H9 (cell line): Measurements from ENCODE around the gene BFSP2. TPM values are rescaled to one million over a fixed set of nuclear protein-coding genes. Genes with fewer than 3 reads are reported as not detected.

Experiments used
- DNase-seq: peaks from one replicate; pipeline ENCODE4 v3.0.0-alpha.2; 2017
- H2AFZ ChIP-seq: one replicate; pipeline ENCODE4 v1.6.1; 2013; ENCODE audit warnings: mild to moderate bottlenecking, low read length, control low read depth, moderate library complexity
- H2AK5ac ChIP-seq: 2 replicates; pipeline ENCODE4 v1.6.1; 2013; ENCODE audit warnings: low read length, control low read depth, mixed read lengths; ENCODE audit not compliant: insufficient read length
- H2BK120ac ChIP-seq: one replicate; pipeline ENCODE4 v1.6.1; 2013; ENCODE audit warnings: low read depth, mild to moderate bottlenecking, low read length, control low read depth, inconsistent platforms; ENCODE audit not compliant: poor library complexity, severe bottlenecking
- H2BK12ac ChIP-seq: 2 replicates; pipeline ENCODE4 v1.6.1; 2013; ENCODE audit warnings: low read length, control low read depth, mixed read lengths, low read depth; ENCODE audit not compliant: insufficient read length
- H2BK15ac ChIP-seq: 2 replicates; pipeline ENCODE4 v1.6.1; 2013; ENCODE audit warnings: low read depth, low read length, control low read depth
- H2BK20ac ChIP-seq: one replicate; pipeline ENCODE4 v1.6.1; 2013; ENCODE audit warnings: low read depth, mild to moderate bottlenecking, low read length, control low read depth, inconsistent platforms; ENCODE audit not compliant: poor library complexity, severe bottlenecking
- H2BK5ac ChIP-seq: 2 replicates; pipeline ENCODE4 v1.6.1; 2013; ENCODE audit warnings: low read length, control low read depth, mixed read lengths; ENCODE audit not compliant: insufficient read length
- H3K14ac ChIP-seq: 2 replicates; pipeline ENCODE4 v1.6.1; 2013; ENCODE audit warnings: low read length, control low read depth; ENCODE audit not compliant: insufficient read depth
- H3K18ac ChIP-seq: 2 replicates; pipeline ENCODE4 v1.6.1; 2013; ENCODE audit warnings: low read depth, mild to moderate bottlenecking, mixed read lengths, low read length, control low read depth; ENCODE audit not compliant: insufficient read length
- H3K23ac ChIP-seq: 2 replicates; pipeline ENCODE4 v1.6.1; 2013; ENCODE audit warnings: low read length, control low read depth, mixed read lengths, low read depth; ENCODE audit not compliant: insufficient read length
- H3K23me2 ChIP-seq: 2 replicates; pipeline ENCODE4 v1.6.1; 2013; ENCODE audit warnings: low read depth, mild to moderate bottlenecking, mixed read lengths, low read length, control low read depth; ENCODE audit not compliant: insufficient read length, poor library complexity, severe bottlenecking
- H3K27ac ChIP-seq: 2 replicates; pipeline ENCODE4 v1.5.1; 2013; ENCODE audit warnings: low read length, control low read depth, mixed read lengths, low read depth; ENCODE audit not compliant: insufficient read length
- H3K27me3 ChIP-seq: 2 replicates; pipeline ENCODE4 v1.6.1; 2013; ENCODE audit warnings: low read length, control low read depth, inconsistent platforms; ENCODE audit not compliant: insufficient read depth
- H3K4ac ChIP-seq: 2 replicates; pipeline ENCODE4 v1.6.1; 2013; ENCODE audit warnings: low read depth, mild to moderate bottlenecking, control low read depth, inconsistent platforms, low read length, moderate library complexity
- H3K4me1 ChIP-seq: 2 replicates; pipeline ENCODE4 v1.6.1; 2013; ENCODE audit warnings: low read length, control low read depth, inconsistent platforms; ENCODE audit not compliant: insufficient read depth
- H3K4me2 ChIP-seq: 2 replicates; pipeline ENCODE4 v1.6.1; 2013; ENCODE audit warnings: low read length, control low read depth, mixed read lengths; ENCODE audit not compliant: insufficient read length, insufficient read depth
- H3K56ac ChIP-seq: 2 replicates; pipeline ENCODE4 v1.6.1; 2013; ENCODE audit warnings: low read depth, mild to moderate bottlenecking, mixed read lengths, low read length, control low read depth; ENCODE audit not compliant: insufficient read length
- H3K79me1 ChIP-seq: 2 replicates; pipeline ENCODE4 v1.6.1; 2013; ENCODE audit warnings: low read depth, mild to moderate bottlenecking, moderate library complexity, low read length, control low read depth, inconsistent platforms; ENCODE audit not compliant: insufficient read depth, poor library complexity, severe bottlenecking
- H3K79me2 ChIP-seq: 2 replicates; pipeline ENCODE4 v1.6.1; 2013; ENCODE audit warnings: low read length, control low read depth, inconsistent platforms; ENCODE audit not compliant: insufficient read depth
- H3K9ac ChIP-seq: 2 replicates; pipeline ENCODE4 v1.6.1; 2013; ENCODE audit warnings: low read length, control low read depth, mixed read lengths; ENCODE audit not compliant: insufficient read length; ENCODE audit errors: extremely low read depth
- H3K9me3 ChIP-seq: one replicate; pipeline ENCODE4 v1.6.1; 2013; ENCODE audit warnings: low read depth, low read length, inconsistent platforms; ENCODE audit not compliant: control insufficient read depth
- H3T11ph ChIP-seq: one replicate; pipeline ENCODE4 v1.6.1; 2013; ENCODE audit warnings: mild to moderate bottlenecking, low read length, control low read depth, inconsistent platforms
- H4K20me1 ChIP-seq: one replicate; pipeline ENCODE4 v1.6.1; 2013; ENCODE audit not compliant: control insufficient read depth, insufficient read length, insufficient read depth
- H4K5ac ChIP-seq: 2 replicates; pipeline ENCODE4 v1.6.1; 2013; ENCODE audit warnings: low read depth, mild to moderate bottlenecking, mixed read lengths, low read length, control low read depth; ENCODE audit not compliant: insufficient read length
- H4K8ac ChIP-seq: replicated peaks from 2 replicates; pipeline ENCODE4 v1.6.1; 2013; ENCODE audit warnings: low read length, control low read depth, mixed read lengths, low read depth; ENCODE audit not compliant: insufficient read length
- H4K91ac ChIP-seq: 2 replicates; pipeline ENCODE4 v1.6.1; 2013; ENCODE audit warnings: low read depth, mild to moderate bottlenecking, moderate library complexity, mixed read lengths, low read length, control low read depth; ENCODE audit not compliant: insufficient read length
- H3K27ac Mint-ChIP-seq, 3 experiments: 2 replicates in 2 of 3; 3 replicates in 1 of 3; pipeline ENCODE4 v1.8.0; 2020 to 2021; ENCODE audit warnings: mixed read lengths in 3 of 3, mild to moderate bottlenecking in 1 of 3, moderate library complexity in 1 of 3
- H3K27me3 Mint-ChIP-seq: 2 replicates; pipeline ENCODE4 v1.8.0; 2021; ENCODE audit warnings: low read depth, mild to moderate bottlenecking, moderate library complexity, mixed read lengths
- H3K36me3 Mint-ChIP-seq, 3 experiments: 2 replicates in 2 of 3; 3 replicates in 1 of 3; pipeline ENCODE4 v1.8.0; 2020 to 2021; ENCODE audit warnings: low read depth in 3 of 3, mixed read lengths in 3 of 3; ENCODE audit not compliant: insufficient read depth in 1 of 3
- H3K4me1 Mint-ChIP-seq, 2 experiments: 2 replicates each; pipeline ENCODE4 v1.8.0; 2020; ENCODE audit warnings: mixed read lengths in 2 of 2
- H3K4me3 Mint-ChIP-seq, 2 experiments: 2 replicates in 1 of 2; 3 replicates in 1 of 2; pipeline ENCODE4 v1.8.0; 2020 to 2021; ENCODE audit warnings: mild to moderate bottlenecking in 2 of 2, mixed read lengths in 2 of 2, moderate library complexity in 1 of 2
- H3K9me3 Mint-ChIP-seq, 2 experiments: 2 replicates in 1 of 2; 3 replicates in 1 of 2; pipeline ENCODE4 v1.8.0; 2020; ENCODE audit warnings: mild to moderate bottlenecking in 2 of 2, mixed read lengths in 2 of 2, moderate library complexity in 1 of 2
- WGBS: extraction: QIAGEN DNeasy Blood & Tissue Kit; methylation state at CpG from one replicate; pipeline ENCODE4 v1.1.7; 2013; ENCODE audit warnings: missing lambda C conversion rate, low lambda C conversion rate, mixed read lengths; ENCODE audit not compliant: insufficient read length; ENCODE audit errors: extremely low coverage; 5-methylcytosine and 5-hydroxymethylcytosine counted together
- total RNA-seq: library from RNA; stranded (reverse); gene quantifications from 2 replicates; pipeline ENCODE4 v1.2.1, GENCODE V29; 2021
- TF ChIP-seq, protein P1 (sequence below): fragments of 200-600 bp; sonication (generic); conservative IDR thresholded peaks from 3 replicates; pipeline ENCODE4 v1.8.0; 2021; ENCODE audit warnings: antibody characterized with exemption, mild to moderate bottlenecking

Gene BFSP2
- total RNA-seq, 1 experiment from 2014 or later, result not detected

DNA sequence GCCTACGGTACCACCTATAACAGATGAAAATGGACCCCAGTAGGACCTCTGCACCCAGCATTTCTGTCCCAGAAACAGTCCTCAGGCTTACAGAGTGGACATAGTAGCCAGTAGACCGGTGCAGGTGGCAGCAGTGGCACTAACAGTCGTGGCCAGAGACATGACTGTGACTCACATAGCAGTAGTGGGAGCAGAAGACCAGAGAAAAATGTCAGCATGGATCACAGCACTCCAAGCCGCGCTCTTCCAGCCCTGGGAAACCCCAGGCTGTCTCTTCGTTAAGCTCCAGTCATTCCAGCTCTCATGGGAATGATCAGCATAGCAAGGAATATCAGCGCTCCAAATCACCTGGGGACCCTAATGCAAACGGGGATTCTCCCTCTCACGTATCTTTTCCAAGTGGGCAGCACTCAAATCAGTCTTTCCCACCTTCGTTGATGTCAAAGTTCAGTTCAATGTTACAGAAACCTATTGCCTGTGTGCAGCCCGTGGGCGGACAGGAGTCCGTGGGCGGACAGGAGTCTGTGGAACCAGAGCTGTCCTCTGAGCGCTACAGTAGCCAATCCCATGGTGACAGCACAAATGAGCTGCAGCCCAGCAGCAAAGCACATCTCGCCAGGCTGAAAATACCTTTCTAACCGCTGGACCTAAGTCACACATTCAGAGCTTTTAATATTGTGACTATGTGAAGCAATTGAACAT, 10.5 kb downstream of the BFSP2 start:
- no peak overlapping the region for H4K8ac ChIP-seq
- TF ChIP-seq, protein P1, sequence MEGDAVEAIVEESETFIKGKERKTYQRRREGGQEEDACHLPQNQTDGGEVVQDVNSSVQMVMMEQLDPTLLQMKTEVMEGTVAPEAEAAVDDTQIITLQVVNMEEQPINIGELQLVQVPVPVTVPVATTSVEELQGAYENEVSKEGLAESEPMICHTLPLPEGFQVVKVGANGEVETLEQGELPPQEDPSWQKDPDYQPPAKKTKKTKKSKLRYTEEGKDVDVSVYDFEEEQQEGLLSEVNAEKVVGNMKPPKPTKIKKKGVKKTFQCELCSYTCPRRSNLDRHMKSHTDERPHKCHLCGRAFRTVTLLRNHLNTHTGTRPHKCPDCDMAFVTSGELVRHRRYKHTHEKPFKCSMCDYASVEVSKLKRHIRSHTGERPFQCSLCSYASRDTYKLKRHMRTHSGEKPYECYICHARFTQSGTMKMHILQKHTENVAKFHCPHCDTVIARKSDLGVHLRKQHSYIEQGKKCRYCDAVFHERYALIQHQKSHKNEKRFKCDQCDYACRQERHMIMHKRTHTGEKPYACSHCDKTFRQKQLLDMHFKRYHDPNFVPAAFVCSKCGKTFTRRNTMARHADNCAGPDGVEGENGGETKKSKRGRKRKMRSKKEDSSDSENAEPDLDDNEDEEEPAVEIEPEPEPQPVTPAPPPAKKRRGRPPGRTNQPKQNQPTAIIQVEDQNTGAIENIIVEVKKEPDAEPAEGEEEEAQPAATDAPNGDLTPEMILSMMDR, result no peak
- H3K4me1 Mint-ChIP-seq, result peaks cover 2% of the 10 kb centered on the region in 2 experiments
- H3K9me3 Mint-ChIP-seq, result 0 out of 5 replicates have a peak, but pooled peaks cover 0 to 1% of the 10 kb centered on the region in 2 experiments
- no peak overlapping the region for H2BK12ac ChIP-seq
- H3K4me1 ChIP-seq, result no peaks in the 10 kb centered on the region
- no peak overlapping the region for H3T11ph ChIP-seq
- H3K4me2 ChIP-seq, result no peak overlapping the region
- no peaks in the 10 kb centered on the region for H3K79me1 ChIP-seq
- H2AFZ ChIP-seq, result no peak overlapping the region
- no peak overlapping the region for H3K4ac ChIP-seq
- H3K23me2 ChIP-seq, result no peaks in the 10 kb centered on the region
- DNase-seq, result no peak
- no peaks in the 10 kb centered on the region for H4K20me1 ChIP-seq
- no peaks in the 10 kb centered on the region for H3K27me3 ChIP-seq
- no peak overlapping the region for H2BK5ac ChIP-seq
- H2BK15ac ChIP-seq, result no peak overlapping the region
- no peak overlapping the region for H2AK5ac ChIP-seq
- no peak overlapping the region for H3K9ac ChIP-seq
- H3K23ac ChIP-seq, result no peak overlapping the region
- no peaks in the 10 kb centered on the region for H3K79me2 ChIP-seq
- no peak overlapping the region for H3K56ac ChIP-seq
- H3K14ac ChIP-seq, result no peak overlapping the region
- no peak overlapping the region for H3K27ac Mint-ChIP-seq
- H3K27me3 Mint-ChIP-seq, result peaks cover 6% of the 10 kb centered on the region
- H3K4me3 Mint-ChIP-seq, result no peak overlapping the region
- H3K36me3 Mint-ChIP-seq, result no peaks in the 10 kb centered on the region
- WGBS, result no CpG with 5 or more reads among the region's 17 CpGs
- H4K91ac ChIP-seq, result no peak overlapping the region
- H3K18ac ChIP-seq, result no peak overlapping the region
- no peak overlapping the region for H2BK20ac ChIP-seq
- H3K9me3 ChIP-seq, result no peaks in the 10 kb centered on the region
- H2BK120ac ChIP-seq, result no peak overlapping the region
- no peak overlapping the region for H3K27ac ChIP-seq
- H4K5ac ChIP-seq, result no peak overlapping the region
